D721Med (cell line): Measurements from ENCODE around the gene SGMS1.

Experiments used
- DNase-seq: peaks from one replicate; pipeline ENCODE4 v3.0.0; 2011; ENCODE audit warnings: low spot score; ENCODE audit not compliant: insufficient read length
- FAIRE-seq: peaks from 2 replicates; lab custom pipeline; 2011; peaks lifted over from hg19 to GRCh38; lab: Jason Lieb, UNC
- CTCF ChIP-seq: IDR thresholded peaks from 2 replicates; pipeline ENCODE4 v1.5.1; 2012; ENCODE audit warnings: mild to moderate bottlenecking, control low read depth; ENCODE audit not compliant: insufficient read depth; ENCODE audit errors: missing control alignments

SGMS1 gene

GRCh38 chr10:50595785-50596184, 28.0 kb downstream of the SGMS1 start:
- TF ChIP-seq CTCF = no peak
- no peak for FAIRE-seq

GRCh38 chr10:50593523-50594376, 30.0 kb downstream of the SGMS1 start:
- no peak for TF ChIP-seq CTCF
- FAIRE-seq (no peak), DNase-seq (no peak)

More at GRCh38 chr10:50595785-50596184, 28.0 kb downstream of the SGMS1 start:
- no peak for DNase-seq

- DNase-seq = no peak
- TF ChIP-seq CTCF = no peak
- no peak for FAIRE-seq
These were observed 30.8 kb downstream of the SGMS1 start for GRCh38 chr10:50592961-50593418.

- no peak for FAIRE-seq
- TF ChIP-seq CTCF = no peak
These were observed 32.8 kb downstream of the SGMS1 start for GRCh38 chr10:50590935-50591334.

GRCh38 chr10:50586740-50587088, 37.0 kb downstream of the SGMS1 start:
- TF ChIP-seq CTCF = no peak
- DNase-seq = no peak
- no peak for FAIRE-seq

More at GRCh38 chr10:50590935-50591334, 32.8 kb downstream of the SGMS1 start:
- no peak for DNase-seq

- no peak for FAIRE-seq
- no peak for TF ChIP-seq CTCF
These were observed 37.6 kb downstream of the SGMS1 start for GRCh38 chr10:50585921-50586739.

More at GRCh38 chr10:50585921-50586739, 37.6 kb downstream of the SGMS1 start:
- no peak for DNase-seq
